HG03354 (cell line): ENCODE data around the gene FSTL5.

Experiments used
- ATAC-seq: cut with Tn5 transposase; IDR thresholded peaks from one replicate; pipeline ENCODE4 v1.9.1; 2021; ENCODE audit warnings: mild to moderate bottlenecking; ENCODE audit not compliant: unreplicated experiment, poor library complexity, severe bottlenecking

Gene FSTL5

GRCh38 chr4:161642708-161643107 is 521.1 kb downstream of the FSTL5 start:
- ATAC-seq, result no peak

DNA sequence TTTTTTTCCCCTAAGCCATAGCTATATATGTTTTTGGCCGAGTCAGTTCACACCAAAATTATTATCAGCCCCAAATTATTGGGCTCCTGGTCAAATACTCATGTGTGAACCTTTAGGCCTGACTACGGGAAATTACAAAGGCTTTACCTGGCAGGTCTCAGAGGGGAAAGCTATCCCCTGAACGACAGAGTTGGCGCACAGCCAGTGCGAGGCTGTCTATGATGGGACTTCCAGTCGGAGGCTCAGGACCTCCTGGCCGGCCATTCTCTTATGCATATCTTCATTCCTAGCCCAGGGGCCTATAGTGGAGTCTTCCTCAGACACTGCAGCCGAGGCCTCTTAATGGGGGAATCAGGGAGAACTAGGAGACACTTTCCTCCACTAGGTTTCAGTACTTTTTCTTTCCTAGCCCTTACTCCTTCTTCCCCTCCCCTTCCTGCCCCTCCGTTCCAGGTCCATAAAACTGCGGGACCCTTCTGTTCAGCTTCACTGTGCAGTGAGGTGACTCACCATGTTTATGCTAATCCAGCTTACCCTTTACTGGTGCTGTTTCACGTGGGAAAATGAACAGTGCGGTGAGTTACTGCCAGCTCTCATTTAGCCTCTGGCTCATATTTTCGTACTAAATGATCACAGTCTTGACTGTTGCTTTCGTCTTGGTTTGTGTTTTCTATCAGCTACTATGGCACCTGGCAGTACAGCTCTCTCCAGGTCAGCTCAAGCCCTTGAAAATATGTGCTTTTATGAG is 533.9 kb downstream of the FSTL5 start:
- no peak for ATAC-seq

GRCh38 chr4:161604516-161605300 is 559.1 kb downstream of the FSTL5 start:
- ATAC-seq, result no peak

GRCh38 chr4:161601011-161601410 is 562.8 kb downstream of the FSTL5 start:
- no peak for ATAC-seq

DNA sequence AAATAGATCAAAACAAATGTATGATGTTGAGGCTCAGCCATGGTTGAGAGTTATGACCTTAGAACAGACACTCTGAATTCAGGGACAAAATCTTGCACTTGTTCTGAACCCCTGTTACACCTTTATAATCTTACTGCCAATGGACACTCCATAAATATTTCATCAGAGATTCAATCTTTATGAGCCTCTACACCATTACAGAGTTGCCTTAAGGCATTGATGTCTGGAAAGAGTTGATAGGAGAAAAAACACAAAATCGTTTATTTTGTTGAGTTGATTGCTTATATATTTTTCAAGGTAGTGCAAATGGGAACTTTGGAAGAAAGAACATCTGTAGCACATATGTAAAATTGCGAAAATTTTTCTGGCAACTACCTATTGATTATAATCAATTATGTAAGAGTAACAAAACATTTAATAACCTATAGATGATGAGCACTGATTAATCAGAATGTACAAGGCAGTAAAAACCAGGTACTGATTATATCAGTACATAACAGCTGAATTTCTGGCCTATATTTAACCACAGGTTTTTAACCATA is 568.5 kb downstream of the FSTL5 start:
- ATAC-seq, result no peak

DNA sequence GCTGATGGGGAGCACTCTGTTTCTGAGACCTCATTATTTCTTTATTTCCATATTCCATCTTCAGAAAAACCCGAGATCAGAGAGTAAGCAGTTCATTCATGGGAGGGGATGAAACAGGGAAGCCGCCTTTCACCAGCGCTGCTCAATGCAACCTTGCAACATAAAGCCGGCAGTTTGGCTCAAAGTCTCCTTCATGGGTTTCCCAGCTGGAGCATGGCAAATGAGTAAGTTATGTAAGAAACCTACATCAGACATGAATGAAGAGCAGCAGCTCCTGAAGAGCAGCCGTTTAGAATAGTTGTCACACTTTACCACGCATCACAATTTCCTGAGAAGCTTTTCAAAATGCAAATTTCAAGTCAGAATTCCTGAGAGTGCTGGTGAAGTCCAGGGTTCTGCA is 578.8 kb downstream of the FSTL5 start:
- ATAC-seq, result no peak

DNA sequence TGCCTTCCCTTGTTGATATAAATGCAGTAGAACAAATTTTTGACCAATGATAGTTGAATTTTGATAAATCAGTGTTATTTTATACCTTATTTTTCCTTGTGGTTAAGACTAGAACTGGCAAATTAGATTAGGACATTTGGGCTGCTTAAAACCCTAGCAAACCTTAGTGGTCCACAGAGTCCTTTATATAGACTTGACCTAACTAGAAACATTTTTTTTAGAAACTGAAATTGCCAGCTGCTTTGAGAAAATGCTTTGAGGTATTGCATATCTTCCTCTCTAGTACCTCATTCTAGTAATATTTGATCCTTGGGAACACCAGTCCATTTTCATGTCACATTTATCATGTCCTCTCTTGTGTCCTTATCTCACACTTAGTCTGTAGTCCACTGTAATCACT is 580.3 kb downstream of the FSTL5 start:
- ATAC-seq, result no peak

- no peak for ATAC-seq
Measured at GRCh38 chr4:161581262-161582230, 582.3 kb downstream of the FSTL5 start.

- ATAC-seq, result no peak
Measured at GRCh38 chr4:161577579-161578301, 586.1 kb downstream of the FSTL5 start.

DNA sequence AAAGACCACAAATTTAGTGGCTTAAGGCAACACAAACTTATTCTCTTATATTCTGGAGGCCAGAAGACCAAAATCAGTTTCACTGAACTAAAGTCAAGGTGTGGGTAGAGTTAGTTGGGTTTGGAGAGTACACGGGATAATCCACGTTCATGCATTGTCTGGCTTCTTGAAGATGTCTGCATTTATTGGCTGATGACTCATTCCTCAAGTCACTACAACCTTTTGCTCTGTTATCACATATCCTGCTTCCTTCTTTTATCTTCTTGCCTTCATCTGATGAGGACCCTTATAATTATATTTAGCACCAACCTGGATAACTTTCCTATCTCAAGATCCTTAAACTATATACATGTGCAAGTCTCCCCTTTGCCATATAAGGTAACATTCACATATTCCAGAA is 590.0 kb downstream of the FSTL5 start:
- ATAC-seq, result no peak

DNA sequence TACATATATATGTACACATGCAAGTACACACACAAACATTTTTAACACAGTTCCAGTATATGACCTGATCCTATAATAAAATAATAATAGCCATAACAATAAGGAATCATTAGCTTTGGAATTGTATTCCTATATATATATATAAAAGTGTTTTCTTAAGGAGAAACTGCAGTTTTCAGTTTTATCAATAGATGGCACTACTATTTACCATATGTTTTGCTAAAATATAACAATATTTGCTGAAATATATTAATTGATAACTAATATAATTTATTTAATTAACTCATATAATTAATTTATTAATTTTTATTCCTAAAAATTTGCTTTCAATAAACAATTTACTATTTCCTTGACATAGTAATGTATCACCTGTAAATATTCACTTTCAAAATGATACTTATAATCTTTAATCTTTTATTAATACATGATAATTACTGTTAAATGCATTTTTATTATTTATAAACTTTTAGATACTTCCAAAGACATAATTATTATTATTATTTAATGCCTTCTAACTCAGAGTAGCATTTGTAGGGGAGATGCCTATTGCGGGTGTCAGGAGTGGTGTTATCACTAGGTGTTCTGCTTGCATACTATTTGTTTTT is 599.5 kb downstream of the FSTL5 start:
- ATAC-seq, result no peak

GRCh38 chr4:161555689-161556660 is 607.8 kb downstream of the FSTL5 start:
- peak; percentile 65 for ATAC-seq

GRCh38 chr4:161554372-161554990 is 609.3 kb downstream of the FSTL5 start:
- no peak for ATAC-seq

GRCh38 chr4:161546902-161547301 is 616.9 kb downstream of the FSTL5 start:
- ATAC-seq, result no peak

GRCh38 chr4:161540265-161540664 is 623.5 kb downstream of the FSTL5 start:
- no peak for ATAC-seq

GRCh38 chr4:161538941-161539340 is 624.9 kb downstream of the FSTL5 start:
- no peak for ATAC-seq

GRCh38 chr4:161530710-161531109 is 633.1 kb downstream of the FSTL5 start:
- no peak for ATAC-seq
